RPMI8226 (cell line): ENCODE data around the gene RPS8.
"Not testable (repeated sequence)": the region's sequence is repeated elsewhere in the genome, so short reads cannot be mapped to it uniquely, and the experiment has no call there.

Source experiments
- DNase-seq: peaks from one replicate; pipeline ENCODE4 v3.0.0-alpha.2; 2015

Gene RPS8

GRCh38 chr1:44820328-44821239, 45.2 kb downstream of the RPS8 start:
- DNase-seq = no peak

DNA sequence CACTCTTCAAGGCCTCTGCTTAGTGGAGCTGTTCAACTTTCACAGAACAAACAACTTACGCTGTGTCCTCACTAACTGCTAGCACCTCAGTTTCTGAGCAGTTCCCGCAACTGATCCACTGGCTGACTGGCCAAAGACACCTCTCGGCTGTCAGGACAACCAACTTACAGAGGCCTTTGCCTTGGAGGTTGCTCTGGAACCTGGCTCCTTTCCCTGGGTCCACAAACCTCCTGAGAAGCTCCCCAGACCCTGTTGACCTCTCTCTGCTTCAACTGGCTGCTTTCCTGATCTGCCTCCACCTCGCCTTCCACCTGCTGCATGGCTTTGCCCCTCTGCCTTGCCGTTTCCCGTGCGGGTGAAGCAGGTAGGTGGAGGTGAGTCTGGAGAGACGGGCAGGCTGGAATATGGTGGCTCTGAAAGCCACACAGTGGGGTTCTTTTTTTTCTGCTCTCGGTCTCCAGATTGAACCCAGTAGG, 45.9 kb downstream of the RPS8 start:
- DNase-seq = no peak

GRCh38 chr1:44822131-44822701, 46.9 kb downstream of the RPS8 start:
- no peak for DNase-seq

GRCh38 chr1:44822981-44823451, 47.7 kb downstream of the RPS8 start:
- DNase-seq = no peak

GRCh38 chr1:44824392-44824791, 49.1 kb downstream of the RPS8 start:
- not testable (repeated sequence) for DNase-seq

DNA sequence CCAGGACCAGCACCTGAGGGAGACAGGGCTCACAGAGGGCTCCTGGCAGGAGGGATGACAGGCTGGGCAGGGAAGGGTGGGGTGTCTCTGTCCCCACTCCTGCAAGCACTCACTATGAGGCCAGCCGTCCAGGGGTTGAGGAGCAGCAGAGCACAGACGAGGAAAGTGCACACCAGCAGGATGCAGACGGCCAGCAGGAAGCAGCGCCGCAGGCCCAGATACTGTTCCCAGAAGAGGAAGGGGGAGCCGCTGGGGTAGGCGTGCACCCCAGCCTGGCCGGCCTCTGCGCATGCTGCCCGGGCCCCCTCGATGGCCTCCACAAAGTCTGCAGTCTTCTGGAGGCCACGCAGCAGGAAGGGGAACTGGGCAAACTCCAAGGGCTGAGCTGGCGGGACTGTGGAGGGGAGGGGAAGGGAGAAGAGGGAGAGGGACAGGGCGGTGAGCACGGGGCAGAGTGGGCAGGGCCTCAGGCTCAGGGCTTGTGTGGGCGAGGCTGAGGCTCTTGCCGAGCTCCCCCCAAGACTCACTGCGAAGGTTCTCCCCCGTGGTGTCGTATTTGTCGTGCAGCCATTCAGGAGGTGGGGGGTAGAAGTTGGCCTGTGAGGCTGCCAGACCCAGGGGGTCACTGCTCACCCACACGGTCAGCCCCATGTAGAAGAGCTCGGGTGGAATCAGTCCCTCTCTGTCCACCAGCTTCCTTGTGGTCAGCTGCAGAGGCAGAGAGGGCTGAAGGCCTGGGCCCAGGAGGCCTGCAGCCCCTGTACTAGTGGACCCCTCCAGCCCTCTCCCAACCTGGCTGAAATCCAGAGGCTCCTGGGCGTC, 51.2 kb downstream of the RPS8 start:
- DNase-seq = no peak

DNA sequence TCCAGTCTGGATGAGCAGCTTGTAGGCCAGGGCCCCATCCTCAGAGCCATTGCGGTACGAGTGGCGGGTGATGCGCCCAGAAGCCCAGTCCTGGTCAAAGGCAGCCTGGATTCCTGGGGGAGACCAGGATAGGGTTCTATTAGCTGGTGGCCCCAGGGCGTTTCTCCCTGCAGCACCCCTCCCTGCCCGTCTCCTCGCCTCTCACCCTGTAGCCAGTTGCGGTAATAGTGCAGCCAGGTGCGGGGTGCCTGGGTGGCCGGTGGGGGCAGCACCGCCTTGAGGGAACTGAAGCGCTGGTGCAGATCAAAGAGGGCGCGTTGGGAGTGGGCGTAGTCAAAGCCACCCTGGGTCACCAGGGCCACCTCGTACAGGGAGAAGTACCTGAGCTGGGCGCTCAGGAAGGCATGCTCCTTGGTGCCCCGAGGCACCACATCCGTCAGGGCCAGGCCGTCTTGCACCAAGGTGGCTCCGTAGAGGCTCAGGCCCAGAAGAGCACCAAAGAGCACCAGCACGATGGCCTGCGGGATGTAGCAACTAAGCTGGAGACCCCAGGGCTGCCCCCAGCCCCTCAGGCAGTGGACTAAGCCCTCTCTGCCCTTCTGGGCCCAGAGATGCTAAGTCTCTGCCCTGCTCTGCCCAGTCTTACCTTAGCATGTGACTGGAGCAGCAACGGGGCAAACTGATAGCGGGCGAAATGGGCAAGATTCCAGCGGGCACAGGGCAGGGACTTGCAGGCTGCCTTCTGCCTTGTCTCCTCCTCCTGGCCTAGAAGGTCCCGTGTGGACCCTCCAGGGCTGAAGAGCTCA, 52.1 kb downstream of the RPS8 start:
- DNase-seq = no peak

GRCh38 chr1:44828003-44828651, 52.8 kb downstream of the RPS8 start:
- DNase-seq = no peak
